Activated CD4-positive, CD25-positive, alpha-beta regulatory T cell treated with anti-CD3 and anti-CD28 coated beads, Interleukin-2, amount 50 U/mL, for 16 hours (primary cell): Measurements from ENCODE around the gene FERMT3.
"Not testable (repeated sequence)": the region's sequence is repeated elsewhere in the genome, so short reads cannot be mapped to it uniquely, and the experiment has no call there.

Experiments
- DNase-seq: peaks from one replicate; pipeline ENCODE4 v3.0.0-alpha.2; 2020; ENCODE audit warnings: low read depth, low spot score

The FERMT3 gene

DNA sequence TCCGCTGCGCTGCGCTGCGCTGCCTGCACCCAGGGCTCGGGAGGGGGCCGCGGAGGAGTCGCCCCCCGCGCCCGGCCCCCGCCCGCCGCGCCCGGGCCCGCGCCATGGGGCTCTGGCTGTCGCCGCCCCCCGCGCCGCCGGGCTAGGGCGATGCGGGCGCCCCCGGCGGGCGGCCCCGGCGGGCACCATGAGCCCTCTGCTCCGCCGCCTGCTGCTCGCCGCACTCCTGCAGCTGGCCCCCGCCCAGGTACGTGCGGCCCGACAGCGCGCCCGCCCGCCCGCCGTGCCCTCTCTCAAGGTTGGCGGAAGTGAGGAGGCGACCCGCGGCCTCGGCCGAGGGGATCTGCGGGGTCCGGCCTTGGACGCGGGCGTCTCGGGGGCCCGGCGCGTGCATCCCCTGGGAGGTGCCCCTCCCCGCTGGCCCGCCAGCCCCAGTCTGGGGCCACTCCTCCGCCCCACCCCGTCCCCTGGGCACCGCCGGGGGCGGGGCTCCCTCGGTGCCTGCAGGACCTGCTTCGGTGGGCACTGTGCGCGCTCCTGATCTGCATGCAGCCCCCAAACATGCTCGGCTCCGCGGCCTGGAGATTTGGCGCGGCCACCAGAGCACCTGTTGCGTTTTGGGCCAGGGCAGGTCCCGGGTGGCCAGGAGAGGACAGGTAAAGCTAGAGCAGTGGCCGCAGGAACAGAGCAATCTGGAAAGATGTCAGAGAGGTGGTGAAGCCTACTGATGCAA, 28.3 kb downstream of the FERMT3 start:
- no peak for DNase-seq

DNA sequence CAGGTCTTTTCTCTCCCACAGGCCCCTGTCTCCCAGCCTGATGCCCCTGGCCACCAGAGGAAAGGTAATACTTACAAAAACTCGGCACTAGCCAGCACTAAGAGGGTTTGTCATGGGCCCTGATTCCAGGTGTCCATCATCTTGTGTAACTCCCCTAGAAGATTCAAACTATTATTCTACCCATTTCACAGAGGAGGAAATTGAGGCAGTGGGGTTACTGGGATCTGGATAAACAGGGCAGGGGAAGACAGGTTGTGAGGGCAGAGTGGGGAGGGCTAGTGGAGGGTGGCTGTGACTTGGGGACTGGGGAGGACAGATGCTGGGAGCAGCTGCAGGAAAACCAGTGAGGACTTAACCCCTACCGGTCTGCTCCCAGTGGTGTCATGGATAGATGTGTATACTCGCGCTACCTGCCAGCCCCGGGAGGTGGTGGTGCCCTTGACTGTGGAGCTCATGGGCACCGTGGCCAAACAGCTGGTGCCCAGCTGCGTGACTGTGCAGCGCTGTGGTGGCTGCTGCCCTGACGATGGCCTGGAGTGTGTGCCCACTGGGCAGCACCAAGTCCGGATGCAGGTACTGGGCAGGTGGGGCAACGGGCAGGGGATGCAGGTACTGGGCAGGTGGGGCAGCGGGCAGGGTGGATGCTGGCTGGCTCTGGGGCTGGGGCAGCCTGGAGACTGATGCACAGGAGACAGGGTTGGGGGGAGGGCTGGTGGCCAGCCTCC, 29.1 kb downstream of the FERMT3 start:
- no peak for DNase-seq

DNA sequence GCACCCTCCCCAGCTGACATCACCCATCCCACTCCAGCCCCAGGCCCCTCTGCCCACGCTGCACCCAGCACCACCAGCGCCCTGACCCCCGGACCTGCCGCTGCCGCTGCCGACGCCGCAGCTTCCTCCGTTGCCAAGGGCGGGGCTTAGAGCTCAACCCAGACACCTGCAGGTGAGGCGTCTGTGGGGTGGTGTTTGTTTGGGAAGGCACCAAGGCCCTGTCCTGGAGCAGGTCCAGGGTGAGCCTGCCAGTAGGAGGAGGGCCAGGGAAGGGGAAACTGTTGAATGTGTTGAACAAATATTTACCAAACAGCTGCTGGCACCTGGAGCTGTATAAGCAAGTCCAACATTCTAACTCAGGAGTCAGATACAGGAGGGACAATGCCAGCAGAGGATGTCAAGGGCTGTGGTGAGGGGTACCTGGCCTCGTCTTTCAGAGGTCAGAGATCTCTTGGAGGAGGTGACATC, 31.0 kb downstream of the FERMT3 start:
- DNase-seq: no peak

DNA sequence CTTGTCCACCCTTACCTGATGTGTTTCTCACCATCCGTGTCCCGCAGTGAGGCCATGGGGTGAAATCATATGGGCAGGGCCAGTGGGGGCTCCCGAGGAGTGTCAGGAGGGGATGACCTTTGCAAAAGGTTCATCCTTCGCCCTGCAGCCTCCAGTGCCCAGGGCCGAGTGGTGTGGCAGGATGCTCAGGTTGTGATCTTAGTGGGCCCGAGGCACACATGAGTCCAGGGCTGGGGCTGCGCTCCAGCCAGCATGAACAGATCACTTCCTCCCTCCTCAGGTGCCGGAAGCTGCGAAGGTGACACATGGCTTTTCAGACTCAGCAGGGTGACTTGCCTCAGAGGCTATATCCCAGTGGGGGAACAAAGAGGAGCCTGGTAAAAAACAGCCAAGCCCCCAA, 31.6 kb downstream of the FERMT3 start:
- no peak for DNase-seq

DNA sequence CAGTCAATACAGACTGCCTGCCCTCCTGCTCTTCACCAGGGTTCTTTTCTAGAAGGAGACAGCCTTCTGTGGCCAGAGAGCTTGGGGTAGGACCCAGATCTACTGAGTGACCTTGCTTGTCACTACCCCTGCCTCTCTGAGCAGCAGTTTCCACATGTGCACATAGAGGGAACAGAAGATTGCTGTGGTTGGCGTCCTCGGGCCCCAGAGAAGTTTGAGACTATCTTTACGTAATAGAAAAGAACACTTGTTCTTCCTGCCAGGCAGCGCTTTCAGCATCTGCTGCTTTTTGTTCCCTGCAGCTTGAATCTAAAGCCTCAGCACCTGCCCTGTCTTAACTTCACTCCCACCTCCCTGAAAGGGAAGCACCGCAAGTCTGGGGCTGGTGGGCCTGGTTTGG, 32.5 kb downstream of the FERMT3 start:
- no peak for DNase-seq

DNA sequence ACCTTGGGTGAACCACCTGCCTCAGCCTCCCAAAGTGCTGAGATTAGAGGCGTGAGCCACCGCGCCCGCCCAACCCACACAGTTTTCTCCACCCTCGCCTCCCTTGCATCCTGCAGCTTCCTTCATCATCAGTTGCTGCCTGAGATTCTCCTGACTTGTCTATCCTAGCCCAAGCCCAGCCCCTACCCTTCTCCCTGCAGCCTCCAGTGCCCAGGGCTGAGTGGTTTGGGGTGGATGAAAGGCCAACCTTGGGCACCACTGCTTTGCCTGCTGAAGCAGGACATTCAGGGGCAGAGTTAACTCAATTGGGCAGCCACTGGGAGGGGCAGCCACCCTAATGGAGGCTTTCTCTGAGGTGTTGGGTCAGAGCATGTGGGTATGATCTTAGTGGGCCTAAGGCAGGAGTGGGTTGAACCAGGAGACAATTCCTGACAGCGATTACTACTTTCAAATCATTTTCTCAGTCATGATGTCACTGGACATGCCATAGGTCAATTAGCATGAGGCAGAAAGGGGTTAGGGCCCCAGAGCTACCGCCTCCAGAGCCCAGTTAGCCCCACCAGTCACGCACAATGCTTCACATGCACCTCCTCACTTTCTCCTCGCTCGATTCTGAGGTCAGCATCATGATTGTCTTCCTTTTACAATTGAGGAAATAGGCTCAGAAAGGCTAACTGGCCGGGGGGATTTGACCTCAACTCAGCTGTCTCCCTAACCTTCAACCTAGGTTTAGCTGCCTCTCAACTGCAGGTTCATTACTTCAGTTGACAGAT, 33.3 kb downstream of the FERMT3 start:
- DNase-seq: no peak

DNA sequence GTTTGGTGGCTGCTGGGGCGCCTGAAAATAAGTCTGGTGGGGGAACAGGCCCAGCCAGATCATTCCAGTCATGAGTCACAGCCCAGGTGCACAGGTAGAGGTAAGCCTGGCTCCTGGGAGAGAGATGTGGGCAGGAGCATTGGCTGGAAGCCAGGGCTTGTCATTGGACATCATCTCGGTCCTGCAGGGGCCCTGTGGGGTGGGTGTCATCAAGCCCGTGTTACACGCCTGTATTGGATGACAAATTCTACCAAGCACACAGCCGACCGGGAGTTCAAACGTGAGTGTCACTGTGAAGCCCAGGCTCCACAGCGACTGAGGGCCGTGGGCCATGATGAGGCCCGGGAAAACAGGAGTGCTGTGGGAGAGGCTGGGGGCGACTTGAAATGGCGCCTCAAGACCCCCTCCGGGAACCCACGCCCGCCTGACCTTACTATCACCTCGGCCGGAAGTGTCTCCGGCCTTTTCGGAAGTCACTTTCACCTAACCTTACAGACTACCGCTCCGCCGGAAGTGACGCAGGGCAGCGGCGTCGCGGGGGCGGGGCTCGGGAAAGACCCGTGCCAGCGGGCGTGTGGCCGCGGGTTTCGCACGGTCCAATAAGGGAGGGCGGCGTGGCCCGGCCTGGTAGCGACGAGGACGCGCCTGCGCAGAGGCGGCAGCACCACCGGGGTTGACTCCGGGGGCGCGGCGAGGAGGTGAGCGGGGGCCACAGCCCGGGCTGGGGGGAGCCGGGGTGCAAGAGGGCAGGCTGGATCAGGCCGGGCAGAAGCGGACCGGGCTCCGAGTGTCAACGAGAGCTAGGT, 34.1 kb downstream of the FERMT3 start, which contains the start of gene FKBP2:
Gene FKBP2, plus strand, starts transcription at position 661 of the 806 bp plus-strand sequence. CDS start 1,293 bp downstream, outside the sequence.
- peak; percentile 97 for DNase-seq

DNA sequence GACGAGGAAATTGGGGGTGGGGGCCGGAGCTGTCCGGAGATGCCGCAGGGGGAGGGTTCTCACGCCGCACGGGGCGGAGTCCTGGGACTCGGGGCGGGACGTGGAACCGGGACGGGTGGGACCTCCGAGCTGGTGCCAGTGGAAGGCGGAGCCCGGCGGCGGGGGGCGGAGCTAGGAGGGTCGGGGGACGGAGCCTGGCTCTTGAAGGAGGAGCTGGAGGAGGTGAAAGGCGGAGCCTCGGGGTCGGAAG, 34.6 kb downstream of the FERMT3 start:
- peak; percentile 98 for DNase-seq

DNA sequence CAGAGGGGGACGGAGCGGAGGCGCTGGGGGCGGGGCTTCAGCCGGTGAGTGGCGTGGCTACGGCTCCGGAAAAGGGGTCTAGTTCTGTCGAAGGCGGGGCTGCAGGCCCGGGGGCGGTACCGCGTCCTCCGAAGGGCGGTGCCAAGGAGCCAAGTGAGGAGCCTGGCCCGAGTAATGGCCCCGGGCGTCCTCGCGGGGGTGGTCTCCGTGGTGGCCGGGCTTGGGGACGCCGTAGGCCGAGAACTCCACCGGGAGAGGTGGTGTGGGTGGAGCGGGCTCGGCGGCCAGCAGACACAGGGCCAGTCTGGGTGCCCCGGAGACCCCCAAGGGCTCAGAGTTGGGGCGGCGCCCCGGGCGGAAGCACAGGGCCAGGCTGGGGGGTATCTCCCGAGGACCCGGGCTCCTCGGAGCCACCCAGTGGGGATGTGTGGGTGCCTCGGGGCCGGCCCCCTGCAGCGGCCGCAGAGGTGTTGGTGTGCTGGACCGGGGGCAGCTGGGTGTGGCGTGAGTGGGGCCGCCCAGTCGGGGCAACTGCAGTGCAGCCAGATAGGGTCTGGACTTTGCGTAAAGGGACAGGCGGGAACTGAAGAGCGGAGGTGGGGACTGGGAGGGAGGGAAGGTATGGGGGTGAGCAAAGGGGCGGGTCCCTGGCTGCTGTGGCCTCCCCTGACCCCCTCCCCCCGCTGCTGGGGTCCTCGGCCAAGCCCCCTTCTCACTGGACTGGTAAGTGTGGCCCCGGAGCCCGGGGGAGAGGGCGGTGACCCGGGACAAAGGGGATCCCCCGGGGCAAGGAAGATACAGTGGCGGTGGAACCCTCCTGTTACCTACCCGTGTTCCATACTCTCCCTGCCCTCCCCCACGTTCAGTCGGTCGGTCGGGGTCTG, 35.2 kb downstream of the FERMT3 start:
- no peak for DNase-seq

DNA sequence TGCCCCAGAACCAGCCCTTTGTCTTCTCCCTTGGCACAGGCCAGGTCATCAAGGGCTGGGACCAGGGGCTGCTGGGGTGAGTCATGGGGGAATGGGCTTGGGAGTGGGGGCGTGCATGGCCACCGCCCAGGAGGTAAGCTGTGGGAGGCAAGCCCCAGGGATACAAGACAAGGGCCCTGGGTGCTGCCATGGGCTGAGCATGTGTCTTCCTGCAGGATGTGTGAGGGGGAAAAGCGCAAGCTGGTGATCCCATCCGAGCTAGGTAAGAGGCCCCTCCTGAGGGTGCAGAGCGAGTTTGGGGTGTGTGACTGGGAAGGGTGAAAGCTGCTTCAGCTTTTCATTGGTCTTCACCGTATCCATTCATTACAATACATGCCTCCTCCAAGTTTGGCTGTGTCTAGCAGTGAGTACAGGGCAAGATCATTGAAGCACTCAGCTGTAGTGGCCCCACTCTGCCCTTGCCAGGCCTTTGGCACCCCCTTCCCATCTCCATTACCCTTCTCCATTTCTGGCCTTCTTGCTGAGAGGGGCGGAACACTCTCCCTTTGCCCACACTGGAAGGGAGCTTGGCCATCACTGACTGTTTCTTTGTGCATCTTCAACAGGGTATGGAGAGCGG, 36.8 kb downstream of the FERMT3 start:
- DNase-seq: no peak

DNA sequence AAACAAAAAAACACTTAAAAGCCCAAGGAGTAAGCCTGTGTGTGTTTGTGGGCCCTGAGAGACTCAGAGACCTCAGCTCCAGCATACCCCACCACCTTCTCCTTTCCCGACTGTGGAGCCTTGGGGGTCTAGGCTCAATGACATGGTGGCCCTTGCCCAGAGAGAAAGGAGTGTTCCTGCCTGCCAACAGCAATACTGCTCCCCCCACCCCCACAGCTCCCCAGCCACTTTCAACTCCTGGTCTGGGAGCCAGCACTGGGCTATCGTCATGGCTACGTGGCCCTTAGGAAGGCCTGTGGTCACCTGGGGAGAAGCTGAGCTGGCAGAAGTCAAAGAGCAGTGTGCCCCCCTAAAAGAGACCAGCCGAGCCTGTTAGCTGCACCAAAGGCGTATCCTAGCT, 37.6 kb downstream of the FERMT3 start:
- no peak for DNase-seq

DNA sequence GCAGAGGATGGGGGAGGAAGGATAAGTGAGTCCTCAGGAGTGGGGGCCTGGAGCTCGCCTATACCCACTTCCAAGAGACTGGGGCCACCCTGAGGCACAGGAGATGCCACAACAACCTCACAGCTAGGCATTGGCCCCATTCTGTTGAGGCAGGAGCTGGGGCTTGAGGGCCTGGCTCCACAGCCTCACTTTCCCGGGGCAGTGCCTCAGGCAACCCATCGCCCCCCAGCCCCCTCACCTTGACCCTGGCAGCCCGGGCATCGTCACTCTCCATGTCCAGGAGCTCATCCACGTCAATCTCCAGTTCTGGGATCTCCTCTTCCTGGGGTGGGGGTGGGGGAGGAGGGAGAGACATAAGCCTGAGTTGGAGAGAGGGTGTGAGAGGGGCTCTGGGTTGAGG, 38.4 kb downstream of the FERMT3 start:
- no peak for DNase-seq

DNA sequence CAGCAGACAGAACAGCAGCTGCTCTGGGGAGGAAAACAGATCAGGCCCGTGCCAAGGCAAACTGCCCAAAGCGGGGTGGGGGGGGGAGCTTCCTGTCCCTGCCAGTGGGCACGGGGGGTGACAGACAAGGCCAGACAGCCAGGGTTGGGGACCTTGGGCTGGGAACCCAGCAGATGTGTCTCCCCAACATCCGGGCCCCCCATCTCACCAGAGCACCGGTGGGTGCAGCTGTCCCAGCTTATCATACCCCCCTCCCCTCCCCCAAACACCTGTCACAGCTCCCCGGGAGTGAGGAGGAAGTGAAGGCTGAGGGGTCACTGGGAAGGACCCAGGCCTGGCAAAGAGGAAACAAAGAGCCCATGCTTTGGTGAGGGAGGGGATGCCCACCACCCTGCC, 38.9 kb downstream of the FERMT3 start:
- no peak for DNase-seq

DNA sequence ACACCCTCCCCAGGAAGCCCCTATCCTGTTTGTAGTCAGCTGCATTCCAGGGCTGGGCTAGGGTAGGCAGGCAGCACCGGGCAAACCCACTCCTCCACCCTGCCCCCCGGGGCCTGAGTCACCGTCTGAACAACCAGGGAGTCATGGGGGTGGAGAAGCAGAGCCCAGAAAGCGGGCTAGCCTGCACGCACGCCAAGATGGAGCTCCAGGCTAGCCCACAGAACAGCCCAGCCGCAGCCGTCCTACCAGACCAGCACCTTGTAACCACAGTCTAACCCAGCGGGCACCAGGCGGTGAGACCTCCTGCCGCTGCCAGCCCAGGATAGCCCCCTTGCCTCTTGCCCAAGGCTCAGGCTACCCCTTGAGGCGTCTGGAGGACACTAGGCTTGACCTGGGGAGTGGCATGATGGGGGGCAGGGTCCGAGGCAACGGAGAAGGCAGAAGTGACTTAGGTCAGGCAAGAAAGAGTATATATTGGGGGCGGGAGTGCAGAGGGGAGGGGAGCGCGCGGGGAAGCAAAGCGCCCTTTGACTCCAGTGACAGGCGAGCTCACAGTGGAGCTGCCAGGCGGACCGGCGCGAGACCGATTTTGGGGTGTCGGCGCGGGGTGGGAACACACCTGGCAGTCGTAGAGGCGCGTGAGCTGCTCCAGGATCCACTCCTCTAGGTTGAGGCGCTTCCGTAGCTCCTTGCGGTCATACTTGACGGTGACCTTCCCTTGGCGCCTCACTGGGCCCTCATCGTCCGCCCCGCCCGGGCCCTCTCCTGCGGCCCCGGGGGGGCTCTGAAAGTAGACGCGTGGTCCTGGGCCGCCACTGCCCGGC, 39.5 kb downstream of the FERMT3 start:
- DNase-seq: peak; percentile 57

DNA sequence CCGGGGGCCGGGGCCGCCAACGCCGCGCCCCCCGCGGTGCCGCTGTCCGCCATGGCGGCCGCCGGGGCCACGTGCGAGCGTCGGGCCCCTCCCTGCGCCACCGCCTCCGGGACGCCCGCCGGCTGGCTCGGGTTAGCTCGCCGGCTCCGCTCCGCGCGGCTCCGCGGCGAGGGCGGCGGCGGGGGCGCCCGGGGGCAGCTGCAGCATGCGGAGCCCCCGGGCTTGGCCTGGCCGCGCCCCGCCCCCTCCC, 40.0 kb downstream of the FERMT3 start:
- DNase-seq: not testable (repeated sequence)

DNA sequence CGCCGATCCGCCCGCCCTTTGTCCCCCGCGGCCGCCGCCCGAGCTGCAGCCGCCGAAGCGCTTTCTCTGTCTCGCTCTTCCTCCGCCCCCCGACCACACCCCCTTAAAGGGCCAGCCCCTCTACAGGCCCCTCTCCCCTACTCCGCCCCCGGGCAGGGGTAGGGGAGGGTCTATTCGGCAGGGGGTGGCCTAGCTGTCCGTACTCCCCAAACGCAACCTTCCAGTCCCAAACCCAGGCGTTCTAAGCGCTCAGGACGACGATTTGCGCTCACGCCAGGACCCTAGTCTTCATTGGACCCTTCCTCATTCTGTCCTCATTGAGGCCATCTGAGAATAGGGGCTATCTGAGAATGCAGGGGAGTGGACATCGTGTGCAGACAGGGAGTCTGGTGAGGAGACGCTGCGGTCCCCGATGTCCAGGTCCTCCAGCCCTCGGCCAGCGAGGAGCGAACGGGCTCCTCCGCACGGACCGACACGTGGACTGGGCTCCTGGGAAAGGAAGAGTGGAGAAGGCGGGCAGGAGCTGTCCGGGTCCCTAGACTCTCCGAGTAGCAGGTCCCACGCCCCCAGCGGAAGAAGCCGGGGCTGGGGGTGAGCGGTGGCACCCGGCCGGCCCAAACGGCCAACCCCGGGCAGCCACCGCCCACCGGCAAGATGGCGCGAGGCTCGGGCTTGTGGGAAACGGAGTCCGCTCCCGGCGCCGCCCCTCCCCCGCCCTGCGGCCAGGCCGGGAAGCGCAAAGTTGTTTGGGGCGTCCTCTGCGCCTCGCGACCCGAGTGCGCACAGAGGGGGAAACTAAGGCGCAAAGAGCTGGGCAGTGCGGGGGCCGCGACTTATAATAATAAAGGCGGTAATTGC, 40.6 kb downstream of the FERMT3 start, which contains the start of gene PPP1R14B:
Gene PPP1R14B, minus strand, starts transcription at position 73 of the 858 bp plus-strand sequence. CDS start 270 bp downstream, outside the sequence.
- peak; percentile 50 for DNase-seq

DNA sequence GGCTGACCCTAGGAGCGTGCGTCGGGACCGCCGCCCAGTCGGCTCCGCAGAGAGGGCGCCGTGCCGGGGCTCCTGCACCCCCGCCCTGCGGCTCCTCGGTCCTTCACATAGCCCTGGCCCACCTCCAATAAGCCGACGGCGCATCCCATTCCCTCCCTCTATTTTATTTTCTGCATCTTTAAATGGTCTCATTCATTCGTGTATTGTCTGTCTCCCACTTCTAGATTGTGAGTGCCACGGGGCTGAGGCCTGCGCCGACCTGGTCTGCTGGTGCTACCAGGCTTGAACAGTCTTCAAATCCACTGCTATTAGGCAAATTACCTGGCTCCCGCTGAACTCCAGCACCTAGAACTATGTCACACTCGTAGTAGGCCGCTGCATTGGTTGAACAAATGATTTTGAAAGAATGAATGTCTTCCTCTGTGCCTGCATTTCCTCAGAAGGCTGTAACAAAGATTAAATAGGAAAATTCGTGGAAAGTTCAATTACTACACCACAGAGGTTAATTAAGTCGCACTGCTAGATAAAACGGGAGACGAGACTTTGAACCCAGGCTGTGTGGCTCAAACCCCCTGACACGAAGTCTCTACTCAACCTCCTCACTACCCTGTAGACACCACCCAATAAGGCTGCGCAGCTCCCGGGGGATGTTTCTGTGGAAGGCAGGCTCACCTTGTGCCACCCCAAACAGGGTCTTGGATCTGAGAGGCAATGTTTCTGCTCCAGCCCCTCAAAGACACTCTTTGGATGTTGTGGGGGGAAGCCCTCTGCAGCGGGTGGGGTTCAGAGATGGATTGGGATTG, 41.4 kb downstream of the FERMT3 start:
- no peak for DNase-seq

DNA sequence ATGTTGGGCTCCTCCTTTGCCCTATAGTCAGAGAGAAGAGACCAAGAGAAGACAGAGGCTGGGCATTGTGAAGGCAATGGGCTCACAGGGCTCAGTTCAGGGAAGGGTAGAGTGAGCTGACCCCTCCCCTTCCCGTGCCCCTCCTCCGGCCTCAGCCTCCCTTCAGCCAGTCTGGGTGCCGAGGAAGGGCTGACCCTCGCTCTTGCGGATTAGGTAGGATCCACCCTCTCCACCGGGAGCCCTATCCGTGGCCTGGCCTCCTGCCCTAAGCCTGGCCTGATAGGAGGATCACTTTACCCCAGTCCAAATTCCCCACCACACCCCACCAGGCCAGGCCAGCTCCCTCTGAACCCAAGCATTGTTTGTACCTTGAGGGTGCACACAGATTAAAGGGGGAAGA, 42.1 kb downstream of the FERMT3 start:
- no peak for DNase-seq
